IMR-90 (cell line): ENCODE data around the gene ITGB5. TPM values are rescaled to one million over a fixed set of nuclear protein-coding genes. Genes with fewer than 3 reads are reported as not detected.

Experiments
- ATAC-seq: fragments of 200-7000 bp; cut with Tn5 transposase; 2 replicates; pipeline ENCODE4 v1.9.1; 2020; ENCODE audit warnings: low read depth, mild to moderate bottlenecking, moderate library complexity
- BruUV-seq: library from RNA; stranded (reverse); fragments of 400-500 nt; replicated peaks from 2 replicates; lab custom pipeline; 2021; lab: Mats Ljungman, UMichigan
- CTCF ChIA-PET: fragments of 300-600 bp; formaldehyde crosslinking; extraction: SDS; loops from one replicate; lab custom pipeline; 2021; ENCODE audit warnings: antibody characterized with exemption; lab: Yijun Ruan, JAX
- POLR2A ChIA-PET: fragments of 300-600 bp; sonication (Branson Sonifier 250); formaldehyde crosslinking; loops from one replicate; lab custom pipeline; 2022; ENCODE audit warnings: antibody characterized with exemption; ENCODE audit not compliant: unreplicated experiment; lab: Charles Lee
- DNase-seq: peaks from one replicate; pipeline ENCODE4 v3.0.0; 2013
- H2AFZ ChIP-seq: replicated peaks from 2 replicates; pipeline ENCODE3; 2013; ENCODE audit warnings: low read length, mild to moderate bottlenecking; ENCODE audit not compliant: poor library complexity
- H2AK5ac ChIP-seq: 2 replicates; pipeline ENCODE4 v1.6.1; 2013; ENCODE audit warnings: low read depth, low read length, inconsistent platforms
- H2AK9ac ChIP-seq: replicated peaks from 2 replicates; pipeline ENCODE3; 2013; ENCODE audit warnings: mild to moderate bottlenecking, low read depth, low read length, moderate library complexity; ENCODE audit not compliant: poor library complexity
- H2BK120ac ChIP-seq: 2 replicates; pipeline ENCODE4 v1.6.1; 2013; ENCODE audit warnings: low read depth, low read length, inconsistent platforms
- H2BK15ac ChIP-seq: 3 replicates; pipeline ENCODE4 v1.6.1; 2013; ENCODE audit warnings: low read depth, low read length, inconsistent platforms
- H2BK20ac ChIP-seq: 2 replicates; pipeline ENCODE4 v1.6.1; 2013; ENCODE audit warnings: low read depth, mild to moderate bottlenecking, inconsistent platforms, low read length, moderate library complexity
- H2BK5ac ChIP-seq: 2 replicates; pipeline ENCODE4 v1.6.1; 2013; ENCODE audit warnings: mild to moderate bottlenecking, low read depth, low read length, inconsistent platforms; ENCODE audit not compliant: poor library complexity, severe bottlenecking
- H3K14ac ChIP-seq: replicated peaks from 2 replicates; pipeline ENCODE4 v1.6.1; 2013; ENCODE audit warnings: low read depth, low read length, inconsistent platforms
- H3K18ac ChIP-seq: 2 replicates; pipeline ENCODE4 v1.6.1; 2013; ENCODE audit warnings: low read depth, low read length, control low read depth
- H3K23ac ChIP-seq: 2 replicates; pipeline ENCODE4 v1.6.1; 2013; ENCODE audit warnings: low read depth, low read length, inconsistent platforms
- H3K27ac ChIP-seq: 2 replicates; pipeline ENCODE4 v1.5.1; 2013; ENCODE audit warnings: mild to moderate bottlenecking, control low read depth, low read length; ENCODE audit not compliant: insufficient read depth
- H3K27me3 ChIP-seq: 2 replicates; pipeline ENCODE4 v1.6.1; 2013; ENCODE audit warnings: low read length; ENCODE audit not compliant: control insufficient read depth, insufficient read depth
- H3K36me3 ChIP-seq: 2 replicates; pipeline ENCODE4 v1.6.1; 2013; ENCODE audit warnings: low read length, mixed read lengths; ENCODE audit not compliant: control insufficient read depth, insufficient read depth
- H3K4ac ChIP-seq: 2 replicates; pipeline ENCODE4 v1.6.1; 2013; ENCODE audit warnings: low read depth, low read length, inconsistent platforms
- H3K4me1 ChIP-seq: 2 replicates; pipeline ENCODE4 v1.6.1; 2013; ENCODE audit warnings: low read length, mixed read lengths; ENCODE audit not compliant: control insufficient read depth, insufficient read depth
- H3K4me2 ChIP-seq: 2 replicates; pipeline ENCODE4 v1.6.1; 2013; ENCODE audit warnings: low read depth, mild to moderate bottlenecking, control low read depth, low read length, moderate library complexity
- H3K4me3 ChIP-seq: 2 replicates; pipeline ENCODE4 v1.5.1; 2013; ENCODE audit warnings: low read depth, mild to moderate bottlenecking, control low read depth, low read length, moderate library complexity; ENCODE audit not compliant: insufficient read depth
- H3K56ac ChIP-seq: 2 replicates; pipeline ENCODE4 v1.6.1; 2013; ENCODE audit warnings: low read length, inconsistent platforms; ENCODE audit not compliant: insufficient read depth; ENCODE audit errors: extremely low read depth
- H3K79me1 ChIP-seq, 2 experiments: 2 replicates each; pipeline ENCODE4 v1.6.1; 2013; ENCODE audit warnings: low read length in 2 of 2, inconsistent platforms in 1 of 2, low read depth in 1 of 2
- H3K9ac ChIP-seq: 2 replicates; pipeline ENCODE4 v1.6.1; 2013; ENCODE audit warnings: low read depth, low read length, control low read depth
- H3K9me1 ChIP-seq: 2 replicates; pipeline ENCODE4 v1.6.1; 2013; ENCODE audit warnings: low read length, inconsistent platforms; ENCODE audit not compliant: insufficient read depth
- H3K9me3 ChIP-seq: 2 replicates; pipeline ENCODE4 v1.6.1; 2013; ENCODE audit warnings: low read length; ENCODE audit not compliant: control insufficient read depth, insufficient read depth
- H4K20me1 ChIP-seq: 2 replicates; pipeline ENCODE4 v1.6.1; 2013; ENCODE audit warnings: low read length, inconsistent platforms; ENCODE audit not compliant: insufficient read depth
- H4K5ac ChIP-seq: 2 replicates; pipeline ENCODE4 v1.6.1; 2013; ENCODE audit warnings: mild to moderate bottlenecking, low read depth, low read length, control low read depth
- H4K8ac ChIP-seq, 2 experiments: 2 replicates each; pipeline ENCODE4 v1.6.1; 2013; ENCODE audit warnings: low read depth in 2 of 2, low read length in 2 of 2, control low read depth in 1 of 2, inconsistent platforms in 1 of 2
- H4K91ac ChIP-seq: 2 replicates; pipeline ENCODE4 v1.6.1; 2013; ENCODE audit warnings: low read depth, low read length, inconsistent platforms; ENCODE audit not compliant: insufficient read depth
- BHLHE40 ChIP-seq: fragments of 150-350 bp; IDR thresholded peaks from 2 replicates; pipeline ENCODE4 v1.6.1; 2016; ENCODE audit warnings: mild to moderate bottlenecking, low read depth, low read length
- CEBPB ChIP-seq: IDR thresholded peaks from 2 replicates; pipeline ENCODE4 v1.6.1; 2012; ENCODE audit warnings: low read depth, low read length, improper control_type of control experiment
- CHD1 ChIP-seq: IDR thresholded peaks from 2 replicates; pipeline ENCODE4 v1.6.1; 2012; ENCODE audit warnings: low read depth, low read length, improper control_type of control experiment
- FOS ChIP-seq: fragments of 150-350 bp; IDR thresholded peaks from 2 replicates; pipeline ENCODE4 v1.6.1; 2016; ENCODE audit warnings: low read depth, low read length
- MAFK ChIP-seq: IDR thresholded peaks from 2 replicates; pipeline ENCODE4 v1.6.1; 2012; ENCODE audit warnings: low read depth, low read length, improper control_type of control experiment
- MAZ ChIP-seq: IDR thresholded peaks from 2 replicates; pipeline ENCODE4 v1.6.1; 2012; ENCODE audit warnings: low read depth, mild to moderate bottlenecking, low read length, improper control_type of control experiment, moderate library complexity, borderline replicate concordance
- MXI1 ChIP-seq: IDR thresholded peaks from 2 replicates; pipeline ENCODE4 v1.6.1; 2012; ENCODE audit warnings: low read depth, mild to moderate bottlenecking, low read length, moderate library complexity, borderline replicate concordance
- NFE2L2 ChIP-seq: fragments of 150-350 bp; IDR thresholded peaks from 2 replicates; pipeline ENCODE4 v1.6.1; 2016; ENCODE audit warnings: low read depth, mild to moderate bottlenecking, low read length
- POLR2A ChIP-seq: IDR thresholded peaks from 2 replicates; pipeline ENCODE4 v1.6.1; 2012; ENCODE audit warnings: mild to moderate bottlenecking, low read depth, low read length
- RAD21 ChIP-seq: IDR thresholded peaks from 2 replicates; pipeline ENCODE4 v1.6.1; 2012; ENCODE audit warnings: low read length, improper control_type of control experiment
- RCOR1 ChIP-seq: IDR thresholded peaks from 2 replicates; pipeline ENCODE4 v1.6.1; 2012; ENCODE audit warnings: mild to moderate bottlenecking, low read length, improper control_type of control experiment; ENCODE audit not compliant: insufficient replicate concordance
- RFX5 ChIP-seq: IDR thresholded peaks from 2 replicates; pipeline ENCODE4 v1.8.0; 2012; ENCODE audit warnings: low read depth, mild to moderate bottlenecking, low read length, moderate library complexity
- SMC3 ChIP-seq: fragments of 150-350 bp; IDR thresholded peaks from 2 replicates; pipeline ENCODE4 v1.6.1; 2016; ENCODE audit warnings: low read depth, mild to moderate bottlenecking, antibody characterized with exemption, low read length, moderate library complexity
- USF2 ChIP-seq: fragments of 150-350 bp; IDR thresholded peaks from 2 replicates; pipeline ENCODE4 v1.6.1; 2017; ENCODE audit warnings: mild to moderate bottlenecking, antibody characterized with exemption, low read length, low read depth
- WGBS, 2 experiments: methylation state at CpG; one replicate each; pipeline versions ENCODE4 v1.1.5 to v1.1.7; 2013; ENCODE audit warnings: missing lambda C conversion rate in 2 of 2; ENCODE audit not compliant: insufficient read length in 1 of 2; ENCODE audit errors: extremely low coverage in 2 of 2; 5-methylcytosine and 5-hydroxymethylcytosine counted together
- dilution Hi-C: fragments of 300-500 bp; cut with HindIII; formaldehyde crosslinking; loops from one replicate; pipeline ENCODE4 v1.14.3; 2018; ENCODE audit warnings: low sequenced_read_pairs; ENCODE audit not compliant: unreplicated experiment
- in situ Hi-C: fragments of 300-500 bp; cut with MboI; formaldehyde crosslinking; loops from 3 replicates; pipeline ENCODE4 v1.14.3; 2019; ENCODE audit warnings: low sequenced_read_pairs, inconsistent platforms, mixed read lengths
- intact Hi-C: fragments of 100-400 bp; cut with micrococcal nuclease; formaldehyde crosslinking; loops from 2 replicates; pipeline ENCODE4 v1.10.0; 2022
- polyA plus RNA-seq, 3 experiments: library from polyadenylated mRNA; depleted of rRNA; stranded (reverse); fragments of >200 nt; gene quantifications; 2 replicates each; pipeline ENCODE4 v1.2.3, GENCODE V29; 2012; ENCODE audit warnings: low replicate concordance in 1 of 3
- total RNA-seq: library from RNA; depleted of rRNA; stranded (reverse); fragments of >200 nt; gene quantifications from 2 replicates; pipeline ENCODE4 v1.2.3, GENCODE V29; 2012
- TF ChIP-seq, protein P1 (sequence below): conservative IDR thresholded peaks from 2 replicates; pipeline ENCODE4 v1.5.1; 2012; ENCODE audit warnings: mild to moderate bottlenecking, low read depth, low read length, improper control_type of control experiment
- TF ChIP-seq, protein P2 (sequence below): fragments of 150-350 bp; IDR thresholded peaks from 2 replicates; pipeline ENCODE4 v1.6.1; 2016; ENCODE audit warnings: low read depth, mild to moderate bottlenecking, low read length, moderate library complexity, borderline replicate concordance

ITGB5 gene
- total and polyA plus RNA-seq, 2 of the 4 experiments (the other 2 are of a cell fraction) = 85.0 to 101 TPM

DNA sequence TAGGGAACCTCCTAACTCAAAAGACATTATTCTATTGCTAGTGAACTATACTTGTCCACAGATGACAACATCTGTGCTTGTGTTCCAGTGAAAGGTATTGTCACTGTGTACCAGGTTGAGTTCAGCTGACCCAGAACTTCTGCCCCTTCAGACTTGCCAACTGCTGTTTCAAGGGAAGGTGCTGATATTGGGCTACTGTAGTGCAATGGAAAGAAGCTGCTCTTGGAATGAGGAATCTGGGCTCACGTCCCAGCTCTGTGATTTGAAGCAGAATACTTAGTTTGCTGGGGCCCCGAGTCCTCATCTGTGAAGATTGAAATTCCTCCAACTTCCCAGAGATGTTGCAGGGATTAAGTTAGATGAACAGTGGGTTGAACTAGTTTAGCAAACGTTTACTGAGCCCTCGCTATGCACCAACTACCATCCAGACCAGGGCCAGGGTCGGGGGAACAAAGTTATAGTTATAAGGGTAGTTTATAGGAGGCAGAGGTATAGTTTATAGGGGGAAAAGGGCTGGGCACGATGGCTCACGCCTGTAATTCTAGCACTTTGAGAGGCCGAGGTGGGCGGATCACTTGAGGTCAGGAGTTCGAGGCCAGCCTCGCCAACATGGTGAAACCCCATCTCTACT, 172.8 kb downstream of the ITGB5 start:
- H3K4me2 ChIP-seq = no peak overlapping the region
- H2BK120ac ChIP-seq = no peak overlapping the region
- POLR2A ChIA-PET = no interaction called here
- no peak overlapping the region for H2AK9ac ChIP-seq
- intact Hi-C loops (no loop called here), in situ Hi-C loops (no loop called here), dilution Hi-C loops (no loop called here)
- BruUV-seq = no TSS peak
- no peaks in the 10 kb centered on the region for H4K20me1 ChIP-seq
- H2AFZ ChIP-seq = peak overlapping the region; percentile 33
- no peaks in the 10 kb centered on the region for H3K36me3 ChIP-seq
- H3K27me3 ChIP-seq = peaks cover 6% of the 10 kb centered on the region
- no peak overlapping the region for H3K56ac ChIP-seq
- no peak overlapping the region for H3K4ac ChIP-seq
- DNase-seq (peak; percentile 21), ATAC-seq (peak; percentile 76)
- H4K5ac ChIP-seq = no peak overlapping the region
- CTCF ChIA-PET = no interaction called here
- H3K9ac ChIP-seq = no peak overlapping the region
- no peak overlapping the region for H2BK20ac ChIP-seq
- H4K91ac ChIP-seq = no peak overlapping the region
- no peaks in the 10 kb centered on the region for H3K79me1 ChIP-seq
- no peak overlapping the region for H2AK5ac ChIP-seq
- H3K14ac ChIP-seq = no peak overlapping the region
- H4K8ac ChIP-seq = no peak overlapping the region; a peak in 1 of 4 replicates
- H3K27ac ChIP-seq = no peak overlapping the region
- no peak overlapping the region for H3K4me3 ChIP-seq
- no peak overlapping the region for H3K18ac ChIP-seq
- no peaks in the 10 kb centered on the region for H3K4me1 ChIP-seq
- H3K9me1 ChIP-seq = no peaks in the 10 kb centered on the region
- H3K9me3 ChIP-seq = no peaks in the 10 kb centered on the region
- TF ChIP-seq RAD21 (no peak), CEBPB (no peak), SMC3 (no peak), MXI1 (no peak), NFE2L2 (no peak), RFX5 (no peak), USF2 (no peak), BHLHE40 (no peak), RCOR1 (no peak), MAZ (no peak), MAFK (no peak), CHD1 (no peak), POLR2A (no peak), FOS (no peak)
- TF ChIP-seq, protein P1, sequence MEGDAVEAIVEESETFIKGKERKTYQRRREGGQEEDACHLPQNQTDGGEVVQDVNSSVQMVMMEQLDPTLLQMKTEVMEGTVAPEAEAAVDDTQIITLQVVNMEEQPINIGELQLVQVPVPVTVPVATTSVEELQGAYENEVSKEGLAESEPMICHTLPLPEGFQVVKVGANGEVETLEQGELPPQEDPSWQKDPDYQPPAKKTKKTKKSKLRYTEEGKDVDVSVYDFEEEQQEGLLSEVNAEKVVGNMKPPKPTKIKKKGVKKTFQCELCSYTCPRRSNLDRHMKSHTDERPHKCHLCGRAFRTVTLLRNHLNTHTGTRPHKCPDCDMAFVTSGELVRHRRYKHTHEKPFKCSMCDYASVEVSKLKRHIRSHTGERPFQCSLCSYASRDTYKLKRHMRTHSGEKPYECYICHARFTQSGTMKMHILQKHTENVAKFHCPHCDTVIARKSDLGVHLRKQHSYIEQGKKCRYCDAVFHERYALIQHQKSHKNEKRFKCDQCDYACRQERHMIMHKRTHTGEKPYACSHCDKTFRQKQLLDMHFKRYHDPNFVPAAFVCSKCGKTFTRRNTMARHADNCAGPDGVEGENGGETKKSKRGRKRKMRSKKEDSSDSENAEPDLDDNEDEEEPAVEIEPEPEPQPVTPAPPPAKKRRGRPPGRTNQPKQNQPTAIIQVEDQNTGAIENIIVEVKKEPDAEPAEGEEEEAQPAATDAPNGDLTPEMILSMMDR = no peak
- TF ChIP-seq, protein P2, sequence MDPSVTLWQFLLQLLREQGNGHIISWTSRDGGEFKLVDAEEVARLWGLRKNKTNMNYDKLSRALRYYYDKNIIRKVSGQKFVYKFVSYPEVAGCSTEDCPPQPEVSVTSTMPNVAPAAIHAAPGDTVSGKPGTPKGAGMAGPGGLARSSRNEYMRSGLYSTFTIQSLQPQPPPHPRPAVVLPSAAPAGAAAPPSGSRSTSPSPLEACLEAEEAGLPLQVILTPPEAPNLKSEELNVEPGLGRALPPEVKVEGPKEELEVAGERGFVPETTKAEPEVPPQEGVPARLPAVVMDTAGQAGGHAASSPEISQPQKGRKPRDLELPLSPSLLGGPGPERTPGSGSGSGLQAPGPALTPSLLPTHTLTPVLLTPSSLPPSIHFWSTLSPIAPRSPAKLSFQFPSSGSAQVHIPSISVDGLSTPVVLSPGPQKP = no peak
- H3K23ac ChIP-seq = no peak overlapping the region
- no peak overlapping the region for H2BK5ac ChIP-seq
- no CpG with 5 or more reads among the region's 11 CpGs for WGBS, 2 experiments
- no peak overlapping the region for H2BK15ac ChIP-seq
